Smooth muscle cell (in vitro differentiated cells): ENCODE measurements around the gene FBXO21. TPM values are rescaled to one million over a fixed set of nuclear protein-coding genes. Genes with fewer than 3 reads are reported as not detected.

Source experiments
- DNase-seq: peaks from one replicate; lab custom pipeline; 2025; ENCODE audit not compliant: unreplicated experiment; lab: John Stamatoyannopoulos, UW
- H2AFZ ChIP-seq: fragments of 200-600 bp; sonication (generic); 2 replicates; pipeline ENCODE4 v1.6.0; 2016; ENCODE audit warnings: antibody characterized with exemption, low read depth, mild to moderate bottlenecking
- H3F3A ChIP-seq: fragments of 200-600 bp; sonication (generic); 2 replicates; pipeline ENCODE4 v1.6.0; 2017; ENCODE audit warnings: antibody characterized with exemption, low read depth
- H3K27ac ChIP-seq: fragments of 200-600 bp; sonication (generic); 2 replicates; pipeline ENCODE4 v1.5.1; 2016; ENCODE audit warnings: low read depth, mild to moderate bottlenecking
- H3K27me3 ChIP-seq: fragments of 200-600 bp; sonication (generic); 2 replicates; pipeline ENCODE4 v1.6.1; 2016; ENCODE audit warnings: low read depth, mild to moderate bottlenecking
- H3K36me3 ChIP-seq: fragments of 200-600 bp; sonication (generic); 2 replicates; pipeline ENCODE4 v1.5.1; 2016; ENCODE audit warnings: low read depth
- H3K4me1 ChIP-seq: fragments of 200-600 bp; sonication (generic); 2 replicates; pipeline ENCODE4 v1.5.1; 2016; ENCODE audit warnings: low read depth
- H3K4me2 ChIP-seq: fragments of 200-600 bp; sonication (generic); 2 replicates; pipeline ENCODE4 v1.6.0; 2016; ENCODE audit warnings: mild to moderate bottlenecking
- H3K4me3 ChIP-seq: fragments of 200-600 bp; sonication (generic); 2 replicates; pipeline ENCODE4 v1.5.1; 2016; ENCODE audit warnings: mild to moderate bottlenecking
- H3K79me2 ChIP-seq: fragments of 200-600 bp; sonication (generic); 2 replicates; pipeline ENCODE4 v1.6.0; 2016; ENCODE audit warnings: low read depth, mild to moderate bottlenecking
- H3K9ac ChIP-seq: fragments of 200-600 bp; sonication (generic); 2 replicates; pipeline ENCODE4 v1.6.0; 2016; ENCODE audit warnings: low read depth
- H3K9me3 ChIP-seq: fragments of 200-600 bp; sonication (generic); replicated peaks from 2 replicates; pipeline ENCODE4 v1.5.1; 2016; ENCODE audit warnings: low read depth
- H4K20me1 ChIP-seq: fragments of 200-600 bp; sonication (generic); 2 replicates; pipeline ENCODE4 v1.6.0; 2016; ENCODE audit warnings: low read depth
- CTCF ChIP-seq: fragments of 200-600 bp; sonication (generic); IDR thresholded peaks from 2 replicates; pipeline ENCODE4 v1.5.1; 2017; ENCODE audit warnings: borderline replicate concordance, mild to moderate bottlenecking, antibody characterized with exemption; ENCODE audit not compliant: insufficient read depth, poor library complexity, severe bottlenecking
- WGBS: methylation state at CpG from one replicate; pipeline ENCODE4 v1.1.7; 2016; ENCODE audit warnings: low lambda C conversion rate; 5-methylcytosine and 5-hydroxymethylcytosine counted together
- polyA plus RNA-seq: library from polyadenylated mRNA; unstranded; fragments of >200 nt; fragmentation: Nextera tagmentation; extraction: Ambion mirVana; gene quantifications from 2 replicates; pipeline ENCODE4 v1.2.1, GENCODE V29; 2016
- total RNA-seq: library from RNA; depleted of rRNA; stranded (reverse); fragments of >200 nt; gene quantifications from 2 replicates; pipeline ENCODE4 v1.2.3, GENCODE V29; 2014

The FBXO21 gene
- total and polyA plus RNA-seq, 2 experiments from 2014 or later = 46.9 to 75.2 TPM

- Histone ChIP-seq H3K9ac (no peak overlapping the region), H3K4me1 (peaks cover 8% of the 10 kb centered on the region), H3K27me3 (peaks cover 61% of the 10 kb centered on the region), H3K4me3 (no peak overlapping the region), H3K36me3 (no peaks in the 10 kb centered on the region), H2AFZ (no peak overlapping the region), H3K4me2 (no peak overlapping the region), H3F3A (no peaks in the 10 kb centered on the region), H3K27ac (no peak overlapping the region), H3K9me3 (no peaks in the 10 kb centered on the region), H4K20me1 (no peaks in the 10 kb centered on the region), H3K79me2 (no peaks in the 10 kb centered on the region)
- WGBS = 83% methylated on average over 18 of the region's 18 CpGs
- no peak for TF ChIP-seq CTCF
- DNase-seq = no peak
Measured at GRCh38 chr12:117093918-117094630, 96.2 kb downstream of the FBXO21 start.

- no peaks in the 10 kb centered on the region for H3K36me3 ChIP-seq
- H3K27me3 ChIP-seq = peaks cover 55% of the 10 kb centered on the region
- no peak overlapping the region for H3K4me2 ChIP-seq
- H3K27ac ChIP-seq = no peak overlapping the region
- WGBS = 93% methylated on average over 11 of the region's 11 CpGs
- H2AFZ ChIP-seq = no peak overlapping the region
- peaks cover 8% of the 10 kb centered on the region for H3K4me1 ChIP-seq
- no peaks in the 10 kb centered on the region for H3K79me2 ChIP-seq
- no peak for DNase-seq
- no peaks in the 10 kb centered on the region for H3F3A ChIP-seq
- no peak overlapping the region for H3K9ac ChIP-seq
- TF ChIP-seq CTCF = no peak
- H4K20me1 ChIP-seq = no peaks in the 10 kb centered on the region
- H3K9me3 ChIP-seq = no peaks in the 10 kb centered on the region
- H3K4me3 ChIP-seq = no peak overlapping the region
Measured at GRCh38 chr12:117093431-117093830, 96.8 kb downstream of the FBXO21 start.

GRCh38 chr12:117092886-117093285 is 97.4 kb downstream of the FBXO21 start:
- no peaks in the 10 kb centered on the region for H3K9me3 ChIP-seq
- H4K20me1 ChIP-seq = no peaks in the 10 kb centered on the region
- no peaks in the 10 kb centered on the region for H3K36me3 ChIP-seq
- peaks cover 8% of the 10 kb centered on the region for H3K4me1 ChIP-seq
- no peak for TF ChIP-seq CTCF
- no peak overlapping the region for H2AFZ ChIP-seq
- H3K79me2 ChIP-seq = no peaks in the 10 kb centered on the region
- no peak overlapping the region for H3K4me3 ChIP-seq
- H3F3A ChIP-seq = no peaks in the 10 kb centered on the region
- WGBS = 94% methylated on average over 7 of the region's 7 CpGs
- H3K9ac ChIP-seq = no peak overlapping the region
- H3K27me3 ChIP-seq = peaks cover 49% of the 10 kb centered on the region
- H3K27ac ChIP-seq = no peak overlapping the region
- H3K4me2 ChIP-seq = no peak overlapping the region
- DNase-seq = no peak

- Histone ChIP-seq H3K4me2 (no peak overlapping the region), H3F3A (no peaks in the 10 kb centered on the region), H3K36me3 (no peaks in the 10 kb centered on the region), H2AFZ (no peak overlapping the region), H3K27me3 (peaks cover 45% of the 10 kb centered on the region), H3K9me3 (no peaks in the 10 kb centered on the region), H3K4me3 (no peak overlapping the region), H3K79me2 (no peaks in the 10 kb centered on the region), H3K27ac (no peak overlapping the region), H3K4me1 (peaks cover 8% of the 10 kb centered on the region), H4K20me1 (no peaks in the 10 kb centered on the region), H3K9ac (no peak overlapping the region)
- TF ChIP-seq CTCF = no peak
- DNase-seq = no peak
- whole genome bisulfite sequencing = 86% methylated on average over 2 of the region's 2 CpGs
Measured at GRCh38 chr12:117092511-117092780, 97.8 kb downstream of the FBXO21 start.

Other genes with a start within 250 kb of the FBXO21 start
- 0.22 TPM in 1 of 2 replicates, not detected in the other for gene TESC, start 91.1 kb downstream of the FBXO21 start, total RNA-seq
- 0.51 and 1.1 TPM in 2 replicates for gene TESC, start 91.1 kb downstream of the FBXO21 start, polyA plus RNA-seq
- 0.09 TPM in 1 of 2 replicates, not detected in the other for gene NOS1, start 171.2 kb upstream of the FBXO21 start, total RNA-seq
- gene NOS1, start 171.2 kb upstream of the FBXO21 start, polyA plus RNA-seq = not detected in 2 replicates